SK-N-SH (cell line): ENCODE data around the gene PQBP1.

ENCODE experiments used
- CTCF ChIP-seq: fragments of 200-600 bp; sonication (generic); IDR thresholded peaks from 2 replicates; pipeline ENCODE4 v1.6.1; 2017; ENCODE audit warnings: antibody characterized with exemption, mild to moderate bottlenecking, moderate library complexity
- FOSL2 ChIP-seq: IDR thresholded peaks from 2 replicates; pipeline ENCODE4 v1.4.0; 2012; ENCODE audit warnings: low read depth, mild to moderate bottlenecking, moderate library complexity, borderline replicate concordance
- GABPA ChIP-seq: IDR thresholded peaks from 2 replicates; pipeline ENCODE4 v1.4.0; 2012; ENCODE audit warnings: low read depth, mild to moderate bottlenecking
- NFIC ChIP-seq: IDR thresholded peaks from 2 replicates; pipeline ENCODE4 v1.4.0; 2012; ENCODE audit warnings: borderline replicate concordance
- RAD21 ChIP-seq: IDR thresholded peaks from 2 replicates; pipeline ENCODE4 v1.6.1; 2012; ENCODE audit warnings: mild to moderate bottlenecking, low read length
- RCOR1 ChIP-seq: fragments of 150-350 bp; IDR thresholded peaks from 2 replicates; pipeline ENCODE4 v1.6.1; 2017; ENCODE audit warnings: antibody characterized with exemption, low read length
- TEAD4 ChIP-seq: IDR thresholded peaks from 2 replicates; pipeline ENCODE4 v1.4.0; 2012; ENCODE audit warnings: mild to moderate bottlenecking, borderline replicate concordance; ENCODE audit not compliant: insufficient read depth
- ZBTB33 ChIP-seq: IDR thresholded peaks from 2 replicates; pipeline ENCODE4 v1.4.0; 2012; ENCODE audit warnings: low read depth, borderline replicate concordance

GRCh38 chrX:48936429-48937053 is 38.8 kb downstream of the PQBP1 start:
- TF ChIP-seq CTCF (no peak), GABPA (no peak), TEAD4 (no peak), RCOR1 (no peak), RAD21 (no peak), NFIC (no peak), FOSL2 (no peak), ZBTB33 (no peak)
